Endothelial cell (in vitro differentiated cells): Measurements from ENCODE around the gene KIF3A. TPM values are rescaled to one million over a fixed set of nuclear protein-coding genes. Genes with fewer than 3 reads are reported as not detected.

ENCODE experiments used
- DNase-seq: peaks from one replicate; pipeline ENCODE4 v3.0.0; 2021; ENCODE audit warnings: low spot score
- H3K27ac Mint-ChIP-seq: one replicate; pipeline ENCODE4 v1.8.0; 2021; ENCODE audit warnings: mixed read lengths, inconsistent platforms; ENCODE audit not compliant: unreplicated experiment
- H3K27me3 Mint-ChIP-seq: one replicate; pipeline ENCODE4 v1.8.0; 2021; ENCODE audit warnings: mild to moderate bottlenecking, moderate library complexity, mixed read lengths, inconsistent platforms; ENCODE audit not compliant: unreplicated experiment
- H3K36me3 Mint-ChIP-seq: one replicate; pipeline ENCODE4 v1.8.0; 2021; ENCODE audit warnings: mild to moderate bottlenecking, low read depth, mixed read lengths, inconsistent platforms; ENCODE audit not compliant: unreplicated experiment
- H3K4me1 Mint-ChIP-seq: one replicate; pipeline ENCODE4 v1.8.0; 2021; ENCODE audit warnings: mild to moderate bottlenecking, mixed read lengths, inconsistent platforms; ENCODE audit not compliant: unreplicated experiment
- H3K4me3 Mint-ChIP-seq: one replicate; pipeline ENCODE4 v1.8.0; 2021; ENCODE audit warnings: mild to moderate bottlenecking, mixed read lengths, inconsistent platforms; ENCODE audit not compliant: unreplicated experiment
- H3K9me3 Mint-ChIP-seq: one replicate; pipeline ENCODE4 v1.8.0; 2021; ENCODE audit warnings: mixed read lengths, inconsistent platforms; ENCODE audit not compliant: unreplicated experiment
- CTCF ChIP-seq: fragments of 200-600 bp; sonication (generic); IDR thresholded peaks from one replicate; pipeline ENCODE4 v1.5.0; 2021; ENCODE audit warnings: antibody characterized with exemption; ENCODE audit not compliant: unreplicated experiment
- total RNA-seq: library from RNA; stranded (reverse); fragmentation: NEBNext Ultra II Directional; extraction: Animal tissue kit (Norgen Biotek cat#: 25700); gene quantifications from one replicate; pipeline ENCODE4 v1.2.1, GENCODE V29; 2021; ENCODE audit not compliant: unreplicated experiment

KIF3A gene
- total RNA-seq, 1 donor from 2014 or later: 11.5 TPM

GRCh38 chr5:132766020-132766805 is 28.9 kb upstream of the KIF3A start:
- Mint-ChIP-seq H3K27ac (no peak overlapping the region), H3K27me3 (peaks cover 8% of the 10 kb centered on the region), H3K4me1 (peaks cover 15% of the 10 kb centered on the region), H3K4me3 (no peak overlapping the region), H3K9me3 (no peaks in the 10 kb centered on the region), H3K36me3 (peaks cover 14% of the 10 kb centered on the region)
- no peak for DNase-seq
- TF ChIP-seq CTCF: no peak

- Mint-ChIP-seq H3K27ac (no peak overlapping the region), H3K36me3 (peaks cover 19% of the 10 kb centered on the region)
- DNase-seq: no peak
These were observed 28.1 kb upstream of the KIF3A start for GRCh38 chr5:132765311-132766019.

GRCh38 chr5:132764671-132765238 is 27.4 kb upstream of the KIF3A start:
- no peak for TF ChIP-seq CTCF
- Mint-ChIP-seq H3K36me3 (peaks cover 22% of the 10 kb centered on the region), H3K27ac (no peak overlapping the region), H3K4me1 (peaks cover 12% of the 10 kb centered on the region), H3K9me3 (no peaks in the 10 kb centered on the region), H3K27me3 (peaks cover 8% of the 10 kb centered on the region), H3K4me3 (no peak overlapping the region)
- no peak for DNase-seq

More at GRCh38 chr5:132765311-132766019, 28.1 kb upstream of the KIF3A start:
- peaks cover 12% of the 10 kb centered on the region for H3K4me1 Mint-ChIP-seq
- peaks cover 8% of the 10 kb centered on the region for H3K27me3 Mint-ChIP-seq
- no peaks in the 10 kb centered on the region for H3K9me3 Mint-ChIP-seq
- H3K4me3 Mint-ChIP-seq: no peak overlapping the region
- TF ChIP-seq CTCF: no peak

GRCh38 chr5:132764051-132764450 is 26.7 kb upstream of the KIF3A start:
- TF ChIP-seq CTCF: no peak
- H3K4me3 Mint-ChIP-seq: no peak overlapping the region
- H3K36me3 Mint-ChIP-seq: peaks cover 23% of the 10 kb centered on the region
- no peaks in the 10 kb centered on the region for H3K9me3 Mint-ChIP-seq
- H3K27ac Mint-ChIP-seq: no peak overlapping the region
- DNase-seq: no peak
- peaks cover 12% of the 10 kb centered on the region for H3K4me1 Mint-ChIP-seq
- peaks cover 8% of the 10 kb centered on the region for H3K27me3 Mint-ChIP-seq
